ENCODE results near the gene GPLD1.

The GPLD1 gene

GRCh38 chr6:24500683-24501082, 11.3 kb upstream of the GPLD1 start:
- DNase-seq = no peak

GRCh38 chr6:24497254-24497970, 8.0 kb upstream of the GPLD1 start:
- DNase-seq = peak in 1 of 2 donors; percentile 7

- DNase-seq = peak; percentile 74
Measured at GRCh38 chr6:24494821-24495795, 5.7 kb upstream of the GPLD1 start, which contains the start of gene ALDH5A1. Gene ALDH5A1 (plus strand): TSS chr6:24494969. CDS start chr6:24494997, 28 bp downstream.

GRCh38 chr6:24493945-24494820, 4.8 kb upstream of the GPLD1 start:
- DNase-seq = no peak

GRCh38 chr6:24492475-24492874, 3.1 kb upstream of the GPLD1 start:
- DNase-seq = no peak

DNA sequence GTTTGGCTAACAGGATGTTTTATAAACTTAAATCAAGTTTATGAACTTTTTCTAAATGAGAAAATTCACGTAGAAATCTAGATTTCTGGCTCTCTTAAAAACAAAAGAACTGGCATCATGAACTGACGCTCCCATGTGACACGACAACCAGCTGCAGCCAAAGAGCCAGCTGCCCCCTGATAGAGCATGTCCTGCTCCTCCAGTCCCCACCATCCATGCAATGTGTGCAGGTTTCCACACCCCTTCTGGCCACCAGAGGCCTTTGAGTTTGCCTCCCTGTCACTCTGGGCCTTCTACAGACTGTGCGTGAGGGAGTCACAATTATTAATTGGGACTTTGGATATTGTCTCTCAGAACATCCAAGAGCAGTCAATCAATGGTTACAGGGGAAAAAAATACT, 1.6 kb upstream of the GPLD1 start:
- no peak for DNase-seq

- DNase-seq = no peak
Measured at GRCh38 chr6:24489881-24490280, 503 bp upstream of the GPLD1 start.

GRCh38 chr6:24486065-24486464, 3.3 kb downstream of the GPLD1 start:
- DNase-seq = no peak

GRCh38 chr6:24484657-24485323, 4.6 kb downstream of the GPLD1 start:
- DNase-seq = no peak

- DNase-seq = no peak
Measured at GRCh38 chr6:24481449-24481848, 7.9 kb downstream of the GPLD1 start.

GRCh38 chr6:24480705-24481104, 8.7 kb downstream of the GPLD1 start:
- no peak for DNase-seq

- DNase-seq = no peak
Measured at GRCh38 chr6:24478903-24479302, 10.5 kb downstream of the GPLD1 start.

GRCh38 chr6:24477070-24477469, 12.3 kb downstream of the GPLD1 start:
- DNase-seq = no peak

GRCh38 chr6:24476631-24477030, 12.7 kb downstream of the GPLD1 start:
- DNase-seq = no peak

DNA sequence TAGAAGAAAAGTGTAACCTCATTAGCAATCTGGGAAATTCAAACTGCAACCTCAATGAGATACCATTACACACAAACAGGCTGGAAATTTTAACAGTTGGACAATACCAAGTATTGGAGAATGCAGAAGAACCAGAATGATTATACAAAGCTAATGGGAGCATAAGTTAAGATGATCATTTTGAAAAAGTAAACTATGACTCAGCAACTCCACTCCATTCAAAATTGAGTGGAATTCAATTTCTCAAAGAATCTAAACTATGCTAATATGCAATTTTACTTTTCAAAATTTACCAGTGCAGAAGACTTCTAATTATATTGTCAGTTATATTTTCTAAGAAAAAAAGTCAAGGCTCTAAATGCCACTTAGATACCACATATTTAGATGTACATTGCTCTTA, 17.2 kb downstream of the GPLD1 start:
- DNase-seq = no peak

DNA sequence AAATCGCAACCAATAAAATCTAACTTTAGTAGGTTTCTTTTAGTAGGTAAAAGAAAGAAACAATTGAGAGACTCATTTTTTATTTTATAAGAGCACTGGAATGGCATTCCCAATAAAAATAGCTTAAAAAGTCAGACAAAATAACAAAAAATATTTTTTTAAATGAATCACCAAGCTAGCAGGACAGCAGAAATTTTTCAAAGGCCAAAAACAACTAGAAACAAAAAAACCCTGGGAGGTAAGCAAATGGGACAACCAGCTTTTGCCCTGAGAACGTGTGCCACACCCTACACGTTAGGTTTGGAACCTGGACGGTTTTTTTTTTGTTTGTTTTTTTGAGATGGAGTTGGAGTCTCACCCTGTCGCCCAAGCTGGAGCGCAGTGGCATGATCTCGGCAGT, 19.6 kb downstream of the GPLD1 start:
- DNase-seq = no peak

GRCh38 chr6:24464253-24465038, 24.9 kb downstream of the GPLD1 start:
- no peak for DNase-seq

DNA sequence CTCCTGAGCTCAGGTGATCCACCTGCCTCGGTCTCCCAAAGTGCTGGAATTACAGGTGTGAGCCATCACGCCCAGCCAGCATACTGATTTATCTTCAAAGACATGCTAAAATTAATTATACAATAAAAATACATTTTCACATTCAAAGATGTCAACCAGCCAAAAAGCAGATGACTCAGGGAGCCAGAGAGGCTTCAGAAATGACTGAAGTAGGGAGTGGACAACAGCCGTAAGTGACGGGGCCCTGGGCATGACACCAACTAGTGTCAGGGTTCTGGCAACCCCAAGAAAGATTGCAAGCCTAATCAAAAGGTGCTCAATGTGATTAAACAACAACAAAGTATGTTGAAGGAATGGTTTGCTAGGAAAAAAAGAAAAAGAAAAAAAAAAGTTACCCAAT, 28.4 kb downstream of the GPLD1 start:
- no peak for DNase-seq

- DNase-seq = no peak
Measured at GRCh38 chr6:24458941-24459340, 30.4 kb downstream of the GPLD1 start.

DNA sequence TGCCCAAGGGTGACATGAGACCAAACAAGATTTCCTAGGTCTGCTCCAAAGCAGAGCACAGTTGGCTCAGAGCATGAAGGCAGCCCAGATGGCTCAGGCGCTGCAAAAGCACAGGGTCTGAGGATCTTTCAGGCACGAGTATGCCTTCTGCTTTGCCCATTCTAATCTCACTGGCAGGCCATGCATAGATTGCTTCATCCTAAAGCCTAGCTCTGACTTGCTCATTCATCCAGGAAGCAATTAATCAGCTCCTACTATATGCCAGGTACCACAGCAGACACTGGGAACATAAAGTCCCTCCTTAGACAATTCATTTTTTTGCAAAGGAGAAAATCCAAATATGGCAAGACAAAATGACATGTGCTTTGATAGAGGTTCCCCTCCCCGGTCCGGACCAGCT, 31.2 kb downstream of the GPLD1 start:
- no peak for DNase-seq

- no peak for DNase-seq
Measured at GRCh38 chr6:24455061-24455460, 34.3 kb downstream of the GPLD1 start.

- DNase-seq = no peak
Measured at GRCh38 chr6:24454452-24454851, 34.9 kb downstream of the GPLD1 start.

Data from CD4-positive, alpha-beta T cell treated with Interleukin-4 for 1 hour (primary cell).